ENCODE measurements around the gene KLHDC9.
"Not testable (repeated sequence)": the region's sequence is repeated elsewhere in the genome, so short reads cannot be mapped to it uniquely, and the experiment has no call there.

The KLHDC9 gene

GRCh38 chr1:161098210-161099068 is at the start of gene KLHDC9:
KLHDC9 (plus strand) TSS chr1:161098361; CDS start chr1:161098536, 175 bp downstream.
- peak; percentile 34 to 56 for DNase-seq

GRCh38 chr1:161048949-161049722 is 49.0 kb upstream of the KLHDC9 start:
- no peak for DNase-seq

- no peak for DNase-seq
Measured at GRCh38 chr1:161051219-161051618, 46.9 kb upstream of the KLHDC9 start.

- no peak for DNase-seq
Measured at GRCh38 chr1:161052899-161053298, 45.3 kb upstream of the KLHDC9 start.

GRCh38 chr1:161054232-161054631 is 43.9 kb upstream of the KLHDC9 start:
- no peak for DNase-seq

- DNase-seq, result no peak
Measured at GRCh38 chr1:161054805-161055204, 43.4 kb upstream of the KLHDC9 start.

- no peak for DNase-seq
Measured at GRCh38 chr1:161059293-161059692, 38.9 kb upstream of the KLHDC9 start.

- DNase-seq, result no peak
Measured at GRCh38 chr1:161061419-161061818, 36.7 kb upstream of the KLHDC9 start.

- DNase-seq, result not testable (repeated sequence)
Measured at GRCh38 chr1:161063936-161064335, 34.2 kb upstream of the KLHDC9 start.

GRCh38 chr1:161065681-161066080 is 32.5 kb upstream of the KLHDC9 start:
- DNase-seq, result not testable (repeated sequence)

- DNase-seq, result no peak
Measured at GRCh38 chr1:161066694-161067093, 31.5 kb upstream of the KLHDC9 start.

- peak; percentile 77 to 78 for DNase-seq
Measured at GRCh38 chr1:161068306-161069234, 29.6 kb upstream of the KLHDC9 start.

- DNase-seq, result no peak
Measured at GRCh38 chr1:161069241-161069640, 28.9 kb upstream of the KLHDC9 start.

- DNase-seq, result peak; percentile 75 to 77
Measured at GRCh38 chr1:161069731-161070270, 28.4 kb upstream of the KLHDC9 start, which contains the start of gene ARHGAP30. ARHGAP30 (minus strand) TSS chr1:161069891; CDS start chr1:161069624, 267 bp downstream.

- no peak for DNase-seq
Measured at GRCh38 chr1:161070761-161071160, 27.4 kb upstream of the KLHDC9 start.

GRCh38 chr1:161071886-161072371 is 26.2 kb upstream of the KLHDC9 start:
- peak; percentile 37 to 49 for DNase-seq

- DNase-seq, result no peak
Measured at GRCh38 chr1:161072751-161073449, 25.3 kb upstream of the KLHDC9 start.

- DNase-seq, result no peak
Measured at GRCh38 chr1:161073474-161074121, 24.6 kb upstream of the KLHDC9 start.

GRCh38 chr1:161074676-161075368 is 23.3 kb upstream of the KLHDC9 start:
- DNase-seq, result no peak

- no peak for DNase-seq
Measured at GRCh38 chr1:161076410-161076809, 21.8 kb upstream of the KLHDC9 start.

All from activated CD4-positive, alpha-beta T cell treated with anti-CD3 and anti-CD28 coated beads for 4 hours (primary cell).